Activated CD4-positive, alpha-beta T cell treated with anti-CD3 and anti-CD28 coated beads, Interleukin-2, amount 10 ng/mL, durations not matched to agents 24 days and 14 days (primary cell): ENCODE results near the gene PRRT1. TPM values are rescaled to one million over a fixed set of nuclear protein-coding genes. Genes with fewer than 3 reads are reported as not detected.
A peak's percentile ranks its signal among the peaks of the same experiment; 100 is the strongest.
"Not testable (repeated sequence)": the region's sequence is repeated elsewhere in the genome, so short reads cannot be mapped to it uniquely, and the experiment has no call there.

ENCODE experiments used
- DNase-seq: peaks from one replicate; pipeline ENCODE4 v3.0.0; 2022
- H3K27ac Mint-ChIP-seq: one replicate; pipeline ENCODE4 v1.8.0; 2022; ENCODE audit warnings: mild to moderate bottlenecking, mixed read lengths
- H3K27me3 Mint-ChIP-seq: one replicate; pipeline ENCODE4 v1.8.0; 2022; ENCODE audit warnings: mixed read lengths
- H3K36me3 Mint-ChIP-seq: one replicate; pipeline ENCODE4 v1.8.0; 2022; ENCODE audit warnings: low read depth, mild to moderate bottlenecking, mixed read lengths
- H3K4me1 Mint-ChIP-seq: one replicate; pipeline ENCODE4 v1.8.0; 2021; ENCODE audit warnings: mixed read lengths
- H3K4me3 Mint-ChIP-seq: one replicate; pipeline ENCODE4 v1.8.0; 2022; ENCODE audit warnings: mild to moderate bottlenecking, moderate library complexity, mixed read lengths
- H3K9me3 Mint-ChIP-seq: one replicate; pipeline ENCODE4 v1.8.0; 2021; ENCODE audit warnings: mixed read lengths
- intact Hi-C: fragments of 100-400 bp; cut with micrococcal nuclease; formaldehyde crosslinking; loops from one replicate; pipeline ENCODE4 v1.15.1; 2023
- total RNA-seq: library from RNA; stranded (reverse); gene quantifications from 2 replicates; pipeline ENCODE4 v1.2.3, GENCODE V29; 2022

PRRT1 gene
- total RNA-seq, result 0.24 and 0.35 TPM in 2 replicates

GRCh38 chr6:32151863-32152768 is at the start of gene PRRT1:
Gene PRRT1 (minus strand): TSS chr6:32151939. CDS start chr6:32151827, 112 bp downstream.
- H3K27ac Mint-ChIP-seq, result no peak within 1 kb of the TSS
- H3K4me3 Mint-ChIP-seq, result peak within 1 kb of the TSS; percentile 66
- no peaks in the 10 kb centered on the region for H3K36me3 Mint-ChIP-seq
- no peak for DNase-seq
- intact Hi-C loops, result loop anchor here (10.0 kb wide), 1 partner anchor 107 kb away; no protein-coding TSS in a partner anchor
- peaks cover 39% of the 10 kb centered on the region for H3K4me1 Mint-ChIP-seq
- H3K27me3 Mint-ChIP-seq, result peaks cover 51% of the 10 kb centered on the region
- H3K9me3 Mint-ChIP-seq, result no peaks in the 10 kb centered on the region

- no peak overlapping the region for H3K4me3 Mint-ChIP-seq
- no peak overlapping the region for H3K27ac Mint-ChIP-seq
- intact Hi-C loops, result no loop called here
- H3K27me3 Mint-ChIP-seq, result peaks cover 14% of the 10 kb centered on the region
- H3K4me1 Mint-ChIP-seq, result peaks cover 6% of the 10 kb centered on the region
- no peaks in the 10 kb centered on the region for H3K9me3 Mint-ChIP-seq
- DNase-seq, result no peak
- no peaks in the 10 kb centered on the region for H3K36me3 Mint-ChIP-seq
These were observed 49.2 kb upstream of the PRRT1 start for GRCh38 chr6:32200711-32201475.

- Mint-ChIP-seq H3K36me3 (no peaks in the 10 kb centered on the region), H3K4me1 (peaks cover 22% of the 10 kb centered on the region), H3K27ac (no peak overlapping the region), H3K4me3 (no peak overlapping the region), H3K9me3 (no peaks in the 10 kb centered on the region), H3K27me3 (peaks cover 4% of the 10 kb centered on the region)
- no peak for DNase-seq
- intact Hi-C loops, result loop anchor here (5.0 to 10.0 kb wide), 4 partner anchors 653 to 1984 kb away; partner anchors contain the start of genes PSMB9, RGL2, TAP1 and TRIM26
These were observed 47.1 kb upstream of the PRRT1 start for GRCh38 chr6:32198866-32199265.

- Mint-ChIP-seq H3K36me3 (no peaks in the 10 kb centered on the region), H3K9me3 (no peaks in the 10 kb centered on the region), H3K4me3 (no peak overlapping the region), H3K4me1 (peaks cover 27% of the 10 kb centered on the region), H3K27ac (no peak overlapping the region), H3K27me3 (peaks cover 2% of the 10 kb centered on the region)
- no peak for DNase-seq
- intact Hi-C loops, result loop anchor here (5.0 to 10.0 kb wide), 4 partner anchors 654 to 1984 kb away; partner anchors contain the start of genes PSMB9, RGL2, TAP1 and TRIM26
These were observed 46.6 kb upstream of the PRRT1 start for GRCh38 chr6:32198345-32198696.

- H3K27me3 Mint-ChIP-seq, result peaks cover 2% of the 10 kb centered on the region
- intact Hi-C loops, result loop anchor here (5.0 to 10.0 kb wide), 4 partner anchors 655 to 1982 kb away; partner anchors contain the start of genes PSMB9, RGL2, TAP1 and TRIM26
- DNase-seq, result no peak
- peaks cover 7% of the 10 kb centered on the region for H3K36me3 Mint-ChIP-seq
- H3K9me3 Mint-ChIP-seq, result no peaks in the 10 kb centered on the region
- peak overlapping the region; percentile 98 for H3K4me3 Mint-ChIP-seq
- H3K4me1 Mint-ChIP-seq, result peaks cover 31% of the 10 kb centered on the region
- peak overlapping the region; percentile 99 for H3K27ac Mint-ChIP-seq
These were observed 45.2 kb upstream of the PRRT1 start for GRCh38 chr6:32196682-32197616.

DNA sequence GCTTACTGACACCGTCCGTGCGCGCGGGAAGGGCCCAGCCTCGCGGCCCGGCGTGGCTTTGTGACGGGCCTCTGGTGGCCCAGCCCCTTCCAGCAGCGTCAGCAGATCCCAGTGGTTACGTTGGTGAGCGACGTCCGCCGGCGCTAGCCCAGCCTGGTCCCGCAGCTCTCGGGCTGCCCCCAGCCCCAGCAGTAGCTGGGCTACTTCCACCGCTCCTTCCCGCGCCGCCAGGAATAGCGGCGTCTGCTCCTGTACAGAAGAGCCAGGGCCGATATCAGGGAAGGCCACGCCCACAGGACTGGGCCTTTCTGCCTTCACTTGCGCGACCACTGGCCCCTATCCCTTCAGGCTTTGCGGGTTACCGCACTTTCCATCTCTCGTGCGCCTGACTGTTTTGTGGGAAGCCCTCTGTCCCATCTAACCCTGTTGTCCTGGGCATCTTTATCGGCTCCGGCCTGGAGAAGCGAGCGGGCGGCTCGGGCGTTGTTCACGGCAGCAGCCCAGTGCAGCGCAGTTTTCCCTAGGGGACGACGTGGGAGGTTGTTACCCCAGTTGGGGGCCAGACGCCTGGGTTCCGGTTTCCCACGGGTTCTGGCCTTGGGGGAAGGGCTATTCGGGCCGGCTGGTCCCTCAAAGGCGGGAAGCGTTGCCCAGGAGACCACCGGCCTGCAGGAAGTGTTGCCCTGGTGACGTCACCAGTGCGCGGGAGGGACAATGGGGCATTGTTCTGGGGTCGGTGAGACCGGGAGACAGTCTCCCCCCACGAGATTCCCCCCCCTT is 44.4 kb upstream of the PRRT1 start:
- Mint-ChIP-seq H3K4me1 (peaks cover 38% of the 10 kb centered on the region), H3K36me3 (peaks cover 7% of the 10 kb centered on the region), H3K4me3 (peak overlapping the region; percentile 98)

DNA sequence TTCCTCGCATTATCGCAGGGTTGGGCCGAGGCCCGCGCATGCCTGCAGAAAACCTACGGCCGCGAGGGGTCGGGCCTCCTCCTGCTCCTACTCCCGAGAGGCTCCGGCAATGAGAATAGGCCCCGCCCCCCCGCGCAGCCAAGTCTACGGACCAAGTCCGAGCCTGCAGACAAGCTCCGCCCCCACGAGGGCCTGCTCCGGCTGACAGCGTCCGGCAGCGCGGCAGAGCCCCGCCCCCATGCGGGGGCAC is 43.8 kb upstream of the PRRT1 start:
- H3K4me3 Mint-ChIP-seq, result peak overlapping the region; percentile 98
- intact Hi-C loops, result loop anchor here (1.0 to 10.0 kb wide), 9 partner anchors 17 to 1981 kb away; partner anchors contain the start of genes FKBPL, PPT2, PSMB9 and RGL2
- no peaks in the 10 kb centered on the region for H3K9me3 Mint-ChIP-seq
- H3K27me3 Mint-ChIP-seq, result peaks cover 2% of the 10 kb centered on the region
- peak; percentile 100 for DNase-seq
- peaks cover 9% of the 10 kb centered on the region for H3K36me3 Mint-ChIP-seq
- peaks cover 40% of the 10 kb centered on the region for H3K4me1 Mint-ChIP-seq
- peak overlapping the region; percentile 99 for H3K27ac Mint-ChIP-seq

More for the DNA sequence above, 44.4 kb upstream of the PRRT1 start:
- peak; percentile 89 for DNase-seq
- H3K9me3 Mint-ChIP-seq, result no peaks in the 10 kb centered on the region
- intact Hi-C loops, result loop anchor here (1.0 to 10.0 kb wide), 9 partner anchors 18 to 1981 kb away; partner anchors contain the start of genes FKBPL, PPT2, PSMB9 and RGL2
- peaks cover 2% of the 10 kb centered on the region for H3K27me3 Mint-ChIP-seq
- peak overlapping the region; percentile 99 for H3K27ac Mint-ChIP-seq

GRCh38 chr6:32194825-32195651 is 43.3 kb upstream of the PRRT1 start:
- Mint-ChIP-seq H3K27ac (peak overlapping the region; percentile 96), H3K9me3 (no peaks in the 10 kb centered on the region), H3K4me1 (peaks cover 43% of the 10 kb centered on the region), H3K27me3 (no peaks in the 10 kb centered on the region), H3K4me3 (peak overlapping the region; percentile 98), H3K36me3 (peaks cover 13% of the 10 kb centered on the region)
- intact Hi-C loops, result loop anchor here (1.0 to 10.0 kb wide), 9 partner anchors 17 to 1980 kb away; partner anchors contain the start of genes FKBPL, PPT2, PSMB9 and RGL2
- DNase-seq, result peak; percentile 83

GRCh38 chr6:32194388-32194787 is 42.6 kb upstream of the PRRT1 start:
- peak overlapping the region; percentile 96 for H3K27ac Mint-ChIP-seq
- H3K36me3 Mint-ChIP-seq, result peaks cover 13% of the 10 kb centered on the region
- H3K9me3 Mint-ChIP-seq, result no peaks in the 10 kb centered on the region
- intact Hi-C loops, result loop anchor here (2.0 to 10.0 kb wide), 3 partner anchors 76 to 1980 kb away; partner anchors contain the start of genes RGL2 and TRIM26
- peaks cover 43% of the 10 kb centered on the region for H3K4me1 Mint-ChIP-seq
- peak overlapping the region; percentile 98 for H3K4me3 Mint-ChIP-seq
- no peak for DNase-seq
- H3K27me3 Mint-ChIP-seq, result no peaks in the 10 kb centered on the region

- H3K36me3 Mint-ChIP-seq, result peaks cover 23% of the 10 kb centered on the region
- not testable (repeated sequence) for DNase-seq, H3K9me3 Mint-ChIP-seq, H3K27me3 Mint-ChIP-seq
- H3K27ac Mint-ChIP-seq, result peak overlapping the region; percentile 95
- intact Hi-C loops, result loop anchor here (10.0 kb wide), 2 partner anchors 1102 to 1978 kb away; partner anchors contain the start of genes RGL2 and TRIM26
- peaks cover 53% of the 10 kb centered on the region for H3K4me1 Mint-ChIP-seq
- H3K4me3 Mint-ChIP-seq, result peak overlapping the region; percentile 97
These were observed 41.4 kb upstream of the PRRT1 start for GRCh38 chr6:32193096-32193495.

DNA sequence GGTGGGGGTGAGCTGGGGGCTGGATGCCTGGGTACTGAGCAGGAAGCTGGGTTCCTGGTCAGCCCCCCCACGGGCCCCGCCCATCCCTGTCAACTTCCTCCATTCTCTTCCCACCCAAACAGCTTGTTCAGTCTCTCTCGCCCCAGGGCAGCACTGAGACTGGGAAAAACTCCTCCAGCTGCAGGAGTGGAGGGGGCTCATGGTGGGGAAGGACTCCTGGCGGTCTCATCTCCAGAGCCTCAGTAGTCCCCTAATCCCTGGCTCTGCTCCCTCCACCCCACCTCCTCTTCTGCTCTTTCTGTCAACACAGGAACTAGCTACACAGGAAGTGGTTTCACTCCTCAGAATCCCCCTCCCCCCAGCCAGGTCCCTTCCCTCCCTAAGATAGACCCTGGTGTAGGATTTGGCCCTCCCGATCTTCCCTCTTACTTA is 40.9 kb upstream of the PRRT1 start, which contains the start of gene GPSM3:
Gene GPSM3 (minus strand): TSS at position 36 of the 432 bp plus-strand sequence. CDS start 130 bp downstream, outside the sequence.
- no peaks in the 10 kb centered on the region for H3K9me3 Mint-ChIP-seq
- peak within 1 kb of the TSS; percentile 97 for H3K4me3 Mint-ChIP-seq
- H3K27me3 Mint-ChIP-seq, result no peaks in the 10 kb centered on the region
- peaks cover 55% of the 10 kb centered on the region for H3K4me1 Mint-ChIP-seq
- intact Hi-C loops, result loop anchor here (10.0 kb wide), 2 partner anchors 1102 to 1978 kb away; partner anchors contain the start of genes RGL2 and TRIM26
- peak within 1 kb of the TSS; percentile 95 for H3K27ac Mint-ChIP-seq
- DNase-seq, result peak; percentile 88
- peaks cover 25% of the 10 kb centered on the region for H3K36me3 Mint-ChIP-seq
